ENCODE data around the gene HOXD1.

- TF ChIP-seq CTCF (IDR thresholded peaks at IDR 0.05) (no peak), ZFX (IDR thresholded peaks at IDR 0.05; ENCODE audit: borderline replicate concordance) (no peak)
These were observed 14.1 kb upstream of the HOXD1 start for GRCh38 chr2:176174382-176174823.

Measured in 22Rv1 (cell line).